NCI-H510A (cell line): ENCODE measurements around the gene VAV3.
"Not testable (repeated sequence)": the region's sequence is repeated elsewhere in the genome, so short reads cannot be mapped to it uniquely, and the experiment has no call there.

Experiments
- DNase-seq: peaks from one replicate; lab custom pipeline; 2025; lab: John Stamatoyannopoulos, UW

The VAV3 gene

GRCh38 chr1:107733401-107733800, 231.6 kb downstream of the VAV3 start:
- DNase-seq: not testable (repeated sequence)

DNA sequence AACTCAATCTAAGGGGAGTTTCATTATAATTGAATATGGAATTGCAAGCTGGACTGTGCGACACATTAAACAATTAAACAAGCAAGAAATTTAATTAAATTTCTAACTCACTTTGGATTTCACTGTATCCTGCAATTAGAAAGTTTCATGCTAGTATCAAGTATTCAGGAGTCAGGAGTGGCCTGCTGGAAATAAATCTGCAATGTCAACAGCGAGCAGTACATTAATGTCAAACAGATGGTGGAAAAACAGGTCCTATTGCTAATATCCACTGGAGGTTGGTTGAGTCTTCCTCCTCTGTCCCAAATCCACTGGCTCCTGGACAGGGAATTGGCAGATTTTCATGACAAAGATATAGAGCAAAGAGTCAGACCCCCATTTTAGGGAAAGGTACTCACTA, 237.1 kb downstream of the VAV3 start:
- DNase-seq: peak; percentile 6

DNA sequence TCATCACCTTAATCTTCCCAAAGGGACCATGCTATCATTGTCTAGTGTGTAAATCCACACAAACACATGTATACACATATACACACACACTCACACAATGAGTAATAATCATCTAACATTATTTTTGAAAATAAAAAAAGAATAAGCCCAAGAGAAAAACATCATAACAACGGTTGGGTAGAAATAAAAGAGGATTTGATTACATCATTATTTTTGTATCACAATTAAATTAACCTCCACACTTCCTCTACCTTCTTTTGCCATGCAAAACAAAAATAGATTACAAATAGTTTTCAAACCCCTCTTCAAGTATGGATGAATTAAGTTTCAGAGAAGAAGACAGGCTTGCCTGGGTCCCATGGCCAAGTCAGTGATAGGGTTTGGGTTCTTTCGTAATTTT, 238.1 kb downstream of the VAV3 start:
- DNase-seq: no peak

- no peak for DNase-seq
Measured at GRCh38 chr1:107724648-107725047, 240.3 kb downstream of the VAV3 start.

DNA sequence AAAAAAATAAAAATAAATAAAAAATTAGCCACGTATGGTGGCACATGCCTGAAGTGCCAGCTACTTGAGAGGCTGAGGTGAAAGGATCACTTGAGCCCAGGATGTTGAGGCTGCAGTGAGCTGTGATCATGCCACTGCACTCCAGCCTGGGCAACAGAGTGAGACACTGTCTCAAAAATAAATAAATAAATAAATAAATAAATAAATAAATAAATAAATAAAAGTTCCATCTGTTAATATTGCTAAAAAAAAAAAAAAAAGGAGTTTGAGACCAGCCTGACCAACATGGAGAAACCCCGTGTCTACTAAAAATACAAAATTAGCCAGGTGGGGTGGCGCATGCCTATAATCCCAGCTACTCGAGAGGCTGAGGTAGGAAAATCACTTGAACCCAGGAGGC, 244.8 kb downstream of the VAV3 start:
- not testable (repeated sequence) for DNase-seq

- DNase-seq: no peak
Measured at GRCh38 chr1:107710005-107710404, 255.0 kb downstream of the VAV3 start.

DNA sequence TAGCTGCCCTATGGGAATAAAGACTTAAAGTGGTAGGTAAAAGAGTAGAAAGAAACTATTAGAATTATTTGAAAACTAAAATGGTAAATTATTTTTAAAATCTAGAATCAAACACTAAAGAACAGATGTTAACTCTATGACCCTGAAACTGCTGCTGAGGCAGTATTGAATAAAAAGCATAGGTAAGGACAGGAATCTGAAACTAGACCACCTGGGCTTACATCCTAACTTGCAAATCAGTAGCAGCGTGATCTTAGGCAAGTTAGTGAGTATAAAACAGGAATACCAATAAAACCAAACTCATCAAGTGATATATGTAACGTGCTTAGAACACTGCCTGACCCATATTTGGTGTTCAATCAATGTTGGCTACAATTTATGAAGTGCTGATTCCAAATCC, 257.9 kb downstream of the VAV3 start:
- DNase-seq: no peak

DNA sequence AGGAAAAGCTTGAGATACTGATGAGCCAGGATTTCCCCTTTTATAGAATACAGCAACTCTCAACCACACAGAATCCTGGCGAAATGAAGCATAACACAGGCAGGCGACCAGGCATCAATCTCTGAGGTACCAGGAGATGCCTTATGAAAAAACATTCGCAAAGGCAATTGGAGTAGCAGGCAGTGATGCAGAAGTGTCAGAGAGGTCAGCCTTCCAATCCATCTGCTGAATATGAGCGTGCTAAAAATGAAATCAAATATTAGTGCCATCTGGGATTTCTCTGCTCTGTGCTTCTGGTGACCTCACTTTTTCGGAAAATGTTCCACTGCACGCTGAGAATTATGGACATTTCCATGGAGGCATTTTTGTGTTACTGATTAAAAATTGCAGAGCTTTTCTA, 258.8 kb downstream of the VAV3 start:
- no peak for DNase-seq

DNA sequence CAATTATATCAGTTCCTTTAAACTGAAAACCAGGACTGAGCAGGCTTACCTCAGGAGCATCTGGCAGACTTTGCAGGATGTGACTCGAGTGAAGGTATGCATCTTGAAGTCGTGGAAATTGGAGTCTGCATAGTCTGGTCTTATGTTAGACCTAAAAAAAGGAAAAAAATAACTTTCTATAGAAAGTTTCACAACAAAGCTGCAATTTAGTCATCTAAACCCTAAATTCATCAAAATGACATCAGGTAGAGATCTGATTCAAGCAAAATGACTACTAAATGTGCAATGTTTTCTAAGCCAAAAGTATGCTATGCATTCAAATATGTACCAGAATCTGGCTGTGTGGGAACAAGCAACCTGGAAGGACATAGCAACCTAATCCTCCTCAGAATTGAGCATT, 260.1 kb downstream of the VAV3 start:
- DNase-seq: no peak

DNA sequence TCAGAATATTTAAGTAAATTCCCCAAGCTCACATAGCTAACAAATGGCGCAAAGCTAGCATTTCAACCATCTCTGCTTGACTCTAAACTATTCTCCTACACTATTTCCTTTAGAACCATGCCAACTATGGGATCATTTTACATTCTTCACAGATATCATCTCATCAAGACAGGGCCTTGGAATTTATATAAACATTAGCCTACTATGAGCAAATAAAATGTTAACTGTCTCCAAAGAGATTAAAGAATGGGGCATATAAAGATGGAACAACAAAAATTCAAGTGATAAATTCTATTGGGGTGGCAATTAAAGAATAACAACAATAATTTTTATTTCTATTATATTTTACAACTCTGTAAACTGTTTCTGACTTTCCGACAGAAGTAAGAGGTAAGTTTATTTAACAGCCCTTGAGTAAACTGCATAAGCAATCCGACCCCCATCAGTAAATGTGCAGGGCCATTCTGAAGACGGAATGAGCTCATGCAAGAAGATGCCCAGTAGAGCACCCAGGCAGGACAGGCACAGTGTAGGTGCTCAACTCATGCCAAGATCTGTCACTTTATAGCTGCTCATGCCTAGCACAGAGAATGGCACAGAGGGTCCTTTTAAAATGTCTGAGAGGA, 261.9 kb downstream of the VAV3 start:
- no peak for DNase-seq

DNA sequence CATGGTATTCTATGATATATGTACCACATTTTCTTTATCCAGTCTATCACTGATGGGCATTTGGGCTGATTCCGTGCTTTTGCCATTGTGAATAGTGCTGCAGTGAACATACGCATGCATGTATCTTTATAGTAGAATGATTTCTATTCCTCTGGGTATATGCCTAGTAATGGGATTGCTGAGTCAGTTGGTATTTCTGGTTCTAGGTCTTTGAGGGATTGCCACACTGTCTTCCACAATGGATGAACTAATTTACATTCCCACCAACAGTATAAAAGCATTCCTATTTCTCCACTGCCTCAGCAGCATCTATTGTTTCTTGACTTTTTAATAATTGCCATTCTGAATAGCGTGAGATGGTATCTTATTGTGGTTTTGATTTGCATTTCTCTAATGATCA, 264.3 kb downstream of the VAV3 start:
- not testable (repeated sequence) for DNase-seq

GRCh38 chr1:107698161-107698560, 266.8 kb downstream of the VAV3 start:
- no peak for DNase-seq

GRCh38 chr1:107695341-107695740, 269.6 kb downstream of the VAV3 start:
- no peak for DNase-seq

DNA sequence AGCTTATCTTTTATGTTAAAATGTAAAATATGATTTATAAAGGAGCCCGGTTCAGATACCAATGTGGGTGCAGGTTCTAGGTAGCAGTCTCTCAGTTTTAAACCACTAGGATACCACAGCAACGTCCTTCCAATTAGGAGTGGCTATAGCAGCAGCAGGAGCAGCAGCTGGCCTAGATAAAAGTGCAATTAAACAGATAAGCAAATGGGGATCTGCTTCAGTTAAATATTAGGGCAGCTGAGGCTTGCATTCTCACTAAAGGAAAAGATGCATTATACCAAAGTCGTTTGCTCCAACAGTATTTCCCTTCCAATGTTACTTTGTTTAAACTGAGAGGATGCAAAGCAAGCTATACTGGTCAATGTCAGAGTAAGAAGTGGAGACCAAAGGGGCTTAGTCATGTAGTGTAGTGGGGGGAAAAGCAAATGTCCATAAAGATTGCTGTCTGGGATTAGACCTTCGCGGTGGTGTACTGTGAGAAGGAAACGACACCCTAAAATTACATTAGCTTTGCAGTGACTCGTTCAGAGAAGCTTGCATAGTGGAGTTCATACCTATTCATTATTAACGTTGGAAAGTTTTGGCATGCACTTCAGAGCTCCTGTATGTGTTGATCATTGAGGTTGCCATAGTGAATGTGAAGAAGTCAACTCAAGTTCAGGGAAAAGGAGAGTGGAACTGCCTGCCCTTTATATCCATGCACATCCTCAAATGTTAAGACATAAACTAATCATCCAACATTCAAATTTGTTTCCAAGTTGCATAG, 272.2 kb downstream of the VAV3 start:
- DNase-seq: no peak

DNA sequence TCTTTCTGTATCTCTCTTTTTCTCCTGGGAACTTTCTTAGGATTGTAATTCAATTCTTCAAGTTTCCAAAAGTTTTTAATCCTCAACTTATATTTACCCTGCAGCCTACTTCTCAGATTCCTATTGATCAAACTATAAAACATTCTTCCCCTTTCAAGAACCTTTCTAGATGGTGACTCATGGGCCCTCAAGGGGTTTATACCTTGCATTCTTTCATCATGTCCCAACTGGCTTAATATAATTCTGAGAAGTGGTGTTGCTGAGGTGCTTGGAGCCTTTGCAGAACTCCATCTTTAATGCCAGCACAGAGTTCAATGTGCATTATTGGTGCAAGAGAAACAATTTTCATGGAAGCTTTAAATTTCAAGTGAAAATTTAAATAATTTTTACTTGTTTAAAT, 273.4 kb downstream of the VAV3 start:
- DNase-seq: no peak

GRCh38 chr1:107690491-107690890, 274.5 kb downstream of the VAV3 start:
- DNase-seq: no peak

DNA sequence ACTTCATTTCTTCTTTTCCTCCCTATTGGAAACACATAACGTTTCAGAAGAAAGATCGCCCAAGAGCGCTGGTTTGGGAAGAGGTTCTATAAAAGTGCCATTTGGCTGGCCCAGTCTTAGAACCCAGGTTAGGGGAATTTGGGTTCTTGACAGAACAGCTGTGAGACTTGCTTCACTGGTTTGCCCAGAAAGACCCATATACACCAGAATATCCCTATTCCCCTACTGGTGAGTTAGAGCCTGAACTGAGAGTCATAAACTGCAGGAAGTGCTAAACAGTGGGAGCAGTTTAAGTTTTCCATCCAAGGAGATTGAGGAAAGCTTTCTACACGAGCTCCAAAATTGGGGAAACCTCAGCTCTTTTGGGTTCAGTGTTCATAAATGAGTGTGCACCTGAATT, 275.2 kb downstream of the VAV3 start:
- no peak for DNase-seq

GRCh38 chr1:107689159-107689558, 275.8 kb downstream of the VAV3 start:
- no peak for DNase-seq

GRCh38 chr1:107687849-107688753, 276.9 kb downstream of the VAV3 start:
- no peak for DNase-seq

- DNase-seq: no peak
Measured at GRCh38 chr1:107683683-107684082, 281.3 kb downstream of the VAV3 start.

GRCh38 chr1:107683191-107683657, 281.8 kb downstream of the VAV3 start:
- DNase-seq: no peak

GRCh38 chr1:107682467-107682866, 282.5 kb downstream of the VAV3 start:
- DNase-seq: no peak

GRCh38 chr1:107681001-107681479, 283.9 kb downstream of the VAV3 start:
- DNase-seq: no peak
